DND-41 (cell line): ENCODE results near the gene PRUNE1.

Experiments used
- ATAC-seq: fragments of 200-7000 bp; cut with Tn5 transposase; 3 replicates; pipeline ENCODE4 v1.9.1; 2021; ENCODE audit warnings: low read depth; ENCODE audit not compliant: insufficient read depth
- DNase-seq: peaks from one replicate; pipeline ENCODE4 v3.0.0-alpha.2; 2020
- H2AFZ ChIP-seq: 2 replicates; pipeline ENCODE4 v1.6.0; 2012; ENCODE audit warnings: low read depth, low read length
- H3K27ac ChIP-seq: 2 replicates; pipeline ENCODE4 v1.5.1; 2012; ENCODE audit warnings: low read length, inconsistent platforms
- H3K27me3 ChIP-seq: fragments of 200-600 bp; sonication (generic); 2 replicates; pipeline ENCODE4 v1.6.0; 2012; ENCODE audit warnings: low read length, mild to moderate bottlenecking, inconsistent platforms; ENCODE audit not compliant: insufficient read depth, poor library complexity
- H3K36me3 ChIP-seq: 2 replicates; pipeline ENCODE4 v1.5.1; 2012; ENCODE audit warnings: low read length, inconsistent platforms; ENCODE audit not compliant: insufficient read depth
- H3K4me1 ChIP-seq: 2 replicates; pipeline ENCODE4 v1.5.1; 2012; ENCODE audit warnings: mild to moderate bottlenecking, low read length; ENCODE audit not compliant: insufficient read depth
- H3K4me2 ChIP-seq: 2 replicates; pipeline ENCODE4 v1.6.0; 2012; ENCODE audit warnings: mild to moderate bottlenecking, moderate library complexity, low read length, inconsistent platforms; ENCODE audit not compliant: insufficient read depth
- H3K4me3 ChIP-seq, 2 experiments: fragments of 200-600 bp in 1 of 2; shearing (Covaris generic) in 1 of 2; 2 replicates each; pipeline ENCODE4 v1.5.1; 2012 to 2016; ENCODE audit warnings: inconsistent platforms in 2 of 2, low read length in 2 of 2, mild to moderate bottlenecking in 2 of 2, low read depth in 1 of 2, moderate library complexity in 1 of 2
- H3K79me2 ChIP-seq: 2 replicates; pipeline ENCODE4 v1.6.0; 2012; ENCODE audit warnings: low read length, inconsistent platforms; ENCODE audit not compliant: insufficient read depth
- H3K9ac ChIP-seq: 2 replicates; pipeline ENCODE4 v1.6.0; 2012; ENCODE audit warnings: low read depth, mild to moderate bottlenecking, inconsistent platforms, low read length, moderate library complexity
- H3K9me3 ChIP-seq: 2 replicates; pipeline ENCODE4 v1.5.1; 2012; ENCODE audit warnings: low read length, moderate library complexity, mild to moderate bottlenecking, inconsistent platforms; ENCODE audit not compliant: insufficient read depth, severe bottlenecking
- H4K20me1 ChIP-seq: 2 replicates; pipeline ENCODE4 v1.6.0; 2012; ENCODE audit warnings: low read length; ENCODE audit not compliant: insufficient read depth
- EZH2 ChIP-seq: IDR thresholded peaks from 3 replicates; pipeline ENCODE4 v1.6.1; 2012; ENCODE audit warnings: borderline replicate concordance, low read depth, mild to moderate bottlenecking, moderate library complexity, low read length, inconsistent platforms; ENCODE audit not compliant: severe bottlenecking
- TF ChIP-seq, protein P1 (sequence below): IDR thresholded peaks from 2 replicates; pipeline ENCODE4 v1.5.1; 2012; ENCODE audit warnings: borderline replicate concordance, low read length, moderate library complexity, mild to moderate bottlenecking; ENCODE audit not compliant: poor library complexity, severe bottlenecking; ENCODE audit errors: extremely low read depth

The PRUNE1 gene

GRCh38 chr1:151058692-151059091 is 50.4 kb downstream of the PRUNE1 start:
- Histone ChIP-seq H3K79me2 (peaks cover 81% of the 10 kb centered on the region), H4K20me1 (peaks cover 25% of the 10 kb centered on the region)
- peak; percentile 15 for DNase-seq

DNA sequence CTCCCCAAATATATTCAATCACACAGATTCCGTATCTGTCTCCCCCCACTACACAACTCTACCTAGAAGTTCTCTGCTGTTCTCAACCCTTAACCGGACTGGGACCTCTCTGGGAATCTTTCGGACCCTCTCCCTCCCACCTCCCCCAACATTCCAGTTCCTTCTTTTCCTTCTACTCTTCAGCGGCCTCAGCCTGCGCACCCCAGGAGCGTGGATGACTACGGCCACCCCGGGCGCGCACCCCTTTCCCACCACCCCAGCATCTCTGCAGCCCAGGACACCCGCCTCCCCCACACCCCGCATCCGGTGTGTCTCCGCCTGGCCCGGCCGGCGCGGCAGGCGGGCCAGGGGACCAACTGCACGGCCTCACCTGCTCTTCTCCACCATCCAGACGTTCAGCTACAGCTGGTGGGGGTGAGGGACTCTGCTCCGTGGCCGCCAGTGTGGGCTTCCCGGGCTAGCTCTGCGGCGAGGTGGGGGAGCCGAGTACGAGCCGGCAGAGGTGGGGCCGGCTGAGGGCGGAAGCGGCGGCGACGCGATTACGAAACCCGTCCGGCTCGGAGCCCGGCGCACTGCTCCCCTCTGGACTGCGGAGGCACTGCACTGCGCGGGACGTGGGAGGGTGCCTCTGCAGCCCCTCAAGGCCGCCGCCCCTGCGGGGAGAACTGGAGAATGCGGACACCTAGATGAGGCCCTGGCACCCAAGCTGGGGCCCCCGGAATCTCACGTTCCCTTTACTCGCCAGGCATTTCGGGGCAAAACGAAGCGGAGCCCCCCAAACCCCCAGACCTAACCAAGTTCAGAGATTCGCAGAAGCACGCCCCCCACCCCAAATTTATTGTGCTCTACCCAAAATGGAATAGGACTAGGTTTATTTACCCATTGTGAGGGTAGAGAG is 51.1 kb downstream of the PRUNE1 start, which contains the start of gene CDC42SE1:
Gene CDC42SE1 (minus strand): TSS at position 514 of the 898 bp plus-strand sequence. CDS start 3,892 bp downstream, outside the sequence.
- H2AFZ ChIP-seq, result peak within 1 kb of the TSS; percentile 93
- peak; percentile 91 for DNase-seq
- peaks cover 25% of the 10 kb centered on the region for H4K20me1 ChIP-seq
- H3K9ac ChIP-seq, result peak within 1 kb of the TSS; percentile 89
- H3K4me3 ChIP-seq, result peak within 1 kb of the TSS; percentile 57 to 92
- H3K27me3 ChIP-seq, result no peaks in the 10 kb centered on the region
- H3K27ac ChIP-seq, result peak within 1 kb of the TSS; percentile 94
- peaks cover 70% of the 10 kb centered on the region for H3K4me1 ChIP-seq
- TF ChIP-seq EZH2, result no peak
- TF ChIP-seq, protein P1, sequence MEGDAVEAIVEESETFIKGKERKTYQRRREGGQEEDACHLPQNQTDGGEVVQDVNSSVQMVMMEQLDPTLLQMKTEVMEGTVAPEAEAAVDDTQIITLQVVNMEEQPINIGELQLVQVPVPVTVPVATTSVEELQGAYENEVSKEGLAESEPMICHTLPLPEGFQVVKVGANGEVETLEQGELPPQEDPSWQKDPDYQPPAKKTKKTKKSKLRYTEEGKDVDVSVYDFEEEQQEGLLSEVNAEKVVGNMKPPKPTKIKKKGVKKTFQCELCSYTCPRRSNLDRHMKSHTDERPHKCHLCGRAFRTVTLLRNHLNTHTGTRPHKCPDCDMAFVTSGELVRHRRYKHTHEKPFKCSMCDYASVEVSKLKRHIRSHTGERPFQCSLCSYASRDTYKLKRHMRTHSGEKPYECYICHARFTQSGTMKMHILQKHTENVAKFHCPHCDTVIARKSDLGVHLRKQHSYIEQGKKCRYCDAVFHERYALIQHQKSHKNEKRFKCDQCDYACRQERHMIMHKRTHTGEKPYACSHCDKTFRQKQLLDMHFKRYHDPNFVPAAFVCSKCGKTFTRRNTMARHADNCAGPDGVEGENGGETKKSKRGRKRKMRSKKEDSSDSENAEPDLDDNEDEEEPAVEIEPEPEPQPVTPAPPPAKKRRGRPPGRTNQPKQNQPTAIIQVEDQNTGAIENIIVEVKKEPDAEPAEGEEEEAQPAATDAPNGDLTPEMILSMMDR, result peak; percentile 85
- ATAC-seq, result peak; percentile 87
- no peaks in the 10 kb centered on the region for H3K9me3 ChIP-seq
- H3K79me2 ChIP-seq, result peaks cover 88% of the 10 kb centered on the region
- peak within 1 kb of the TSS; percentile 79 for H3K4me2 ChIP-seq
- H3K36me3 ChIP-seq, result peaks cover 44% of the 10 kb centered on the region

More at GRCh38 chr1:151058692-151059091, 50.4 kb downstream of the PRUNE1 start:
- Histone ChIP-seq H3K4me3 (peak overlapping the region; percentile 57 to 92; a peak in 3 of 4 replicates), H3K4me1 (peaks cover 64% of the 10 kb centered on the region), H3K9me3 (no peaks in the 10 kb centered on the region), H3K27me3 (no peaks in the 10 kb centered on the region), H3K27ac (peak overlapping the region; percentile 94), H3K9ac (peak overlapping the region; percentile 89), H2AFZ (peak overlapping the region; percentile 93; the same call in 1 of the 2 replicates), H3K36me3 (peaks cover 47% of the 10 kb centered on the region), H3K4me2 (peak overlapping the region; percentile 79)
- ATAC-seq, result no peak
- TF ChIP-seq, protein P1, result no peak
- TF ChIP-seq EZH2, result no peak

GRCh38 chr1:151060007-151060656 is 51.9 kb downstream of the PRUNE1 start, which contains the start of gene MLLT11:
MLLT11 (plus strand) TSS chr1:151060397; CDS start chr1:151067225, 6,828 bp downstream.
- peak; percentile 91 for DNase-seq
- Histone ChIP-seq H3K36me3 (peaks cover 40% of the 10 kb centered on the region), H3K79me2 (peaks cover 96% of the 10 kb centered on the region)

More at GRCh38 chr1:151060007-151060656, 51.9 kb downstream of the PRUNE1 start, which contains the start of gene MLLT11:
- Histone ChIP-seq H3K4me1 (peaks cover 78% of the 10 kb centered on the region), H4K20me1 (peaks cover 26% of the 10 kb centered on the region), H3K4me2 (peak within 1 kb of the TSS; percentile 79), H3K27me3 (no peaks in the 10 kb centered on the region), H3K9me3 (no peaks in the 10 kb centered on the region), H3K9ac (peak within 1 kb of the TSS; percentile 89), H3K27ac (peak within 1 kb of the TSS; percentile 94), H2AFZ (peak within 1 kb of the TSS; percentile 93), H3K4me3 (peak within 1 kb of the TSS; percentile 57 to 92)
- TF ChIP-seq, protein P1, result no peak
- no peak for TF ChIP-seq EZH2
- ATAC-seq, result peak; percentile 66
